Measurements from ENCODE around the gene NTRK2.

NTRK2 gene

DNA sequence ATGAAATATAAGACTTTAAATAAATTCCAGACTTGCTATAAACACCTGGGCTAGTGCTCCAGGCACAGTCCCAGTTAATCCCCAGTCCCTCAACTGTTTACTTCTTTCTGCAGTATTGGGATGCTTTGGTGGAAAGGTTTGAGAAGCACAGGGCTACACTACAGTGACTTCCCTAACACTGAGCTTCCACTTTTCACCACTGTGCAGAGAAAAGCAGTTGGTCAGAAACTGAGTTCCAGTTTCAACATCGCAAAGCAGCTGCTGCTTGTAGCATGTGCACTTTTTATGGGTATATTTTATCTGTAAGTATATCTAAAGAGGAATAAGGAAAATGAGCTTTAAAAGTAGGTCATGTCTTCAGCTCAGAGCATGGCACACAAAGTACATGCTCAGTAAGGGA is 339.7 kb downstream of the NTRK2 start:
- Histone ChIP-seq H3K36me3 (replicated peaks) (no peaks in the 10 kb centered on the region), H3K4me3 (ENCODE audit: low read depth, low read length) (no peak overlapping the region), H3K27ac (no peak overlapping the region), H3K27me3 (replicated peaks) (no peaks in the 10 kb centered on the region)
- no peak for DNase-seq
- in situ Hi-C loops (cut with HindIII; ENCODE audit: low pct_ligation_motif_present, low sequenced_read_pairs), result no loop called here
- no peak for TF ChIP-seq CTCF (IDR thresholded peaks at IDR 0.05; ENCODE audit: low read depth, low read length, missing control alignments)

DNA sequence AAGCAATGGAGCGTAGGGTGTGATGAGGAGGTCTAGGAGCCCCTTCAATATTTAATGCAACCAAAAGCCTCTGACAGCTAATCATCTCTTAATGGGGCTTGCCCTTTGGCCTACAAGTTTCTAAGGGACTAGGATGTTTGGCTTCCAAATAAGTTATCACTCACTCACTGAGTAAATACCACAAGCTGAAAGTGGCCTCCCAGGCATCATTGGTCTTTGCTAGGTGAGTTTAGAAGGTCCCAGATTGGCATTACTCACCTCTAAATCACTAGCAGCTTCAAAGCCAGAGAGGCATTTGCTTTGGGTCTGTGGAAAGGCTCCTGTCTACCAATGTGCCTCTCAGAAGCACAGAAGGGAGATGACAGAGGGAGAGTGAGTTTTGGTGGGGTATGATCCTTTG is 344.2 kb downstream of the NTRK2 start:
- no peaks in the 10 kb centered on the region for H3K27me3 ChIP-seq (replicated peaks)
- H3K36me3 ChIP-seq (replicated peaks), result no peaks in the 10 kb centered on the region
- TF ChIP-seq CTCF (IDR thresholded peaks at IDR 0.05; ENCODE audit: low read depth, low read length, missing control alignments), result no peak
- no peak overlapping the region for H3K4me3 ChIP-seq (ENCODE audit: low read depth, low read length)
- H3K27ac ChIP-seq, result no peak overlapping the region
- no peak for DNase-seq
- in situ Hi-C loops (cut with HindIII; ENCODE audit: low pct_ligation_motif_present, low sequenced_read_pairs), result no loop called here

DNA sequence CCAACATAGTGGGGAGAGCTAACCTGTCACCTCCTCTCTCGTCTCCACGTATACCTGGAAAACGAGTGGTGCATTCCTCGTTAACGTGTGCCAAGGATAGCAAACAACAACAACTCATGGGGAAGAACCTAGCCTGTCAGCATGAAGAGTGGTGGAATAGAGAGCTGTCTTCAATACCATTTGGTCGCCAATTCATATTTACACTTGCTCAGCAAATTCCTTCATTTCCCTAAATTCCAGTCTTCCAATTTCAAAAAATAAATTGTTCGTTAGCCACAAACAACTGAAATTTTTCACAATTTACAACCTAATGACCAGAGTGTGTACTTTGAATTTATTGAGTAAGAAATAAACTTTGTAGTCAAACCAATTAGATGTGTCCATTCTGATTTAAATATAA is 344.8 kb downstream of the NTRK2 start:
- in situ Hi-C loops (cut with HindIII; ENCODE audit: low pct_ligation_motif_present, low sequenced_read_pairs), result no loop called here
- no peaks in the 10 kb centered on the region for H3K27me3 ChIP-seq (replicated peaks)

DNA sequence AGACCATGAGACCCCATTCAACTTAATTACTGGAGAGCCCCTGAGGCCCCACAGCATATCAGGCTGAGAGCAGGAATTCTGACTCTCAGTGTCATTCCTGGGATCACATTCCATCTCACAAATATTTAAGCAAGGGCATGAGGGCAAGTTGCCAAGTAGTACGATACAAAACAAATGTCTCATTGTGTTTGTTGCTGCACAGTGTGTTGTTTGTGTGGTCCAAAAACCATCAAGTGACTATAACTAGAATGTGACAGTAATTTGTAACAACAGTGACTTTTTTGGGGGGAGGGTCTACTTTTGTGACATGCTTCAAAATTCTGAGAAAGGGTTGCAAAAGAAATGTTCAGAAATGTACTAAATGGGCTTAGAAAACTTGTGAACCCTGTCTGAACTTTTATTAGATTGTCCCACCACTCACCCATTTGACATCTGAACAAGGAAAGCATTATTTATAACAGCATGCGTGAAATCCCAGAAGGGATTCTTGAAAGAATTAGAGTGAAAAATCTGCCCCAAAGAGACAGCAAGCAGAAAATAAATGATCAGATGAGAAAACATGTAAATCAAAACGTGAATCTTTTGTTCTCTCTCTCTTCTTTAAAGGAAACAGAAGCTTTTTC is 347.0 kb downstream of the NTRK2 start:
- Histone ChIP-seq H3K27me3 (replicated peaks) (no peaks in the 10 kb centered on the region), H3K36me3 (replicated peaks) (no peaks in the 10 kb centered on the region), H3K27ac (no peak overlapping the region), H3K4me3 (ENCODE audit: low read depth, low read length) (no peak overlapping the region)
- TF ChIP-seq CTCF (IDR thresholded peaks at IDR 0.05; ENCODE audit: low read depth, low read length, missing control alignments), result no peak
- no peak for DNase-seq
- in situ Hi-C loops (cut with HindIII; ENCODE audit: low pct_ligation_motif_present, low sequenced_read_pairs), result no loop called here

More for the DNA sequence above, 344.8 kb downstream of the NTRK2 start:
- DNase-seq, result no peak
- H3K36me3 ChIP-seq (replicated peaks), result no peaks in the 10 kb centered on the region
- H3K27ac ChIP-seq, result no peak overlapping the region
- TF ChIP-seq CTCF (IDR thresholded peaks at IDR 0.05; ENCODE audit: low read depth, low read length, missing control alignments), result no peak
- no peak overlapping the region for H3K4me3 ChIP-seq (ENCODE audit: low read depth, low read length)

- no peak for DNase-seq
- TF ChIP-seq CTCF (IDR thresholded peaks at IDR 0.05; ENCODE audit: low read depth, low read length, missing control alignments), result no peak
- in situ Hi-C loops (cut with HindIII; ENCODE audit: low pct_ligation_motif_present, low sequenced_read_pairs), result no loop called here
- no peak overlapping the region for H3K4me3 ChIP-seq (ENCODE audit: low read depth, low read length)
- H3K36me3 ChIP-seq (replicated peaks), result no peaks in the 10 kb centered on the region
- H3K27ac ChIP-seq, result no peak overlapping the region
- H3K27me3 ChIP-seq (replicated peaks), result no peaks in the 10 kb centered on the region
These were observed 351.3 kb downstream of the NTRK2 start for GRCh38 chr9:85020791-85021190.

DNA sequence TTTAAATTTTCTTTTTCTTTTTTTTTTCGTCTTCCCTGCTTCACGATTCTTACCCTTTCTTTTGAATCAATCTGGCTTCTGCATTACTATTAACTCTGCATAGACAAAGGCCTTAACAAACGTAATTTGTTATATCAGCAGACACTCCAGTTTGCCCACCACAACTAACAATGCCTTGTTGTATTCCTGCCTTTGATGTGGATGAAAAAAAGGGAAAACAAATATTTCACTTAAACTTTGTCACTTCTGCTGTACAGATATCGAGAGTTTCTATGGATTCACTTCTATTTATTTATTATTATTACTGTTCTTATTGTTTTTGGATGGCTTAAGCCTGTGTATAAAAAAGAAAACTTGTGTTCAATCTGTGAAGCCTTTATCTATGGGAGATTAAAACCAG is 352.2 kb downstream of the NTRK2 start:
- no peak overlapping the region for H3K4me3 ChIP-seq (ENCODE audit: low read depth, low read length)
- no peak for DNase-seq

More for the DNA sequence above, 352.2 kb downstream of the NTRK2 start:
- Histone ChIP-seq H3K27me3 (replicated peaks) (no peaks in the 10 kb centered on the region), H3K27ac (no peak overlapping the region), H3K36me3 (replicated peaks) (no peaks in the 10 kb centered on the region)
- in situ Hi-C loops (cut with HindIII; ENCODE audit: low pct_ligation_motif_present, low sequenced_read_pairs), result no loop called here
- no peak for TF ChIP-seq CTCF (IDR thresholded peaks at IDR 0.05; ENCODE audit: low read depth, low read length, missing control alignments)
